ENCODE measurements around the gene RNF187. TPM values are rescaled to one million over a fixed set of nuclear protein-coding genes. Genes with fewer than 3 reads are reported as not detected.
A peak's percentile ranks its signal among the peaks of the same experiment; 100 is the strongest.
"Not testable (repeated sequence)": the region's sequence is repeated elsewhere in the genome, so short reads cannot be mapped to it uniquely, and the experiment has no call there.

RNF187 gene
- total and polyA plus RNA-seq, 2 experiments from 2014 or later, result 38.8 to 81.9 TPM

- in situ Hi-C loops (cut with MboI), result no loop called here
- DNase-seq, result no peak
- H3F3A ChIP-seq (ENCODE audit: insufficient read depth), result no peaks in the 10 kb centered on the region
- peak overlapping the region; percentile 75 for H2AFZ ChIP-seq
- no peaks in the 10 kb centered on the region for H3K9me3 ChIP-seq (ENCODE audit: low read depth)
- no peak overlapping the region for H3K9ac ChIP-seq
- no peaks in the 10 kb centered on the region for H4K20me1 ChIP-seq (ENCODE audit: insufficient read depth)
- H3K4me1 ChIP-seq (ENCODE audit: insufficient read depth), result 0 out of 2 replicates have a peak, but pooled peaks cover 3% of the 10 kb centered on the region
- no peaks in the 10 kb centered on the region for H3K36me3 ChIP-seq (ENCODE audit: low read depth)
- H3K4me3 ChIP-seq, result peak overlapping the region; percentile 53; the same call in 1 of the 2 replicates
- H3K79me2 ChIP-seq (ENCODE audit: insufficient read depth), result no peaks in the 10 kb centered on the region
- H3K27ac ChIP-seq, result no peak overlapping the region
- WGBS, 2 experiments (ENCODE audit: low coverage in 1 of 2, low lambda C conversion rate in 2 of 2, missing lambda C conversion rate in 2 of 2), result 8 to 9% methylated on average over 13 of the region's 13 CpGs
- no peaks in the 10 kb centered on the region for H3K9me2 ChIP-seq (ENCODE audit: insufficient read depth)
- peak overlapping the region; percentile 71 for H3K4me2 ChIP-seq (ENCODE audit: unreplicated experiment)
- TF ChIP-seq EZH2 (IDR thresholded peaks at IDR 0.05; ENCODE audit: insufficient read depth, poor library complexity, severe bottlenecking) (peak; percentile 58), EZH2phosphoT487 (IDR thresholded peaks at IDR 0.05; ENCODE audit: insufficient read depth, low read depth) (no peak)
- H3K27me3 ChIP-seq (replicated peaks; ENCODE audit: insufficient read depth), result peaks cover 88% of the 10 kb centered on the region
Observed at GRCh38 chr1:228465141-228465540, 22.0 kb upstream of the RNF187 start.

GRCh38 chr1:228465571-228466146, 21.5 kb upstream of the RNF187 start:
- TF ChIP-seq EZH2 (IDR thresholded peaks at IDR 0.05; ENCODE audit: insufficient read depth, poor library complexity, severe bottlenecking), result no peak
- TF ChIP-seq EZH2phosphoT487 (IDR thresholded peaks at IDR 0.05; ENCODE audit: insufficient read depth, low read depth), result no peak
- Histone ChIP-seq H3K79me2 (ENCODE audit: insufficient read depth) (no peaks in the 10 kb centered on the region), H3K27me3 (replicated peaks; ENCODE audit: insufficient read depth) (peaks cover 87% of the 10 kb centered on the region), H3K4me1 (ENCODE audit: insufficient read depth) (0 out of 2 replicates have a peak, but pooled peaks cover 3% of the 10 kb centered on the region), H3K27ac (no peak overlapping the region), H3K4me3 (no peak overlapping the region), H3K9ac (no peak overlapping the region), H3K9me3 (ENCODE audit: low read depth) (no peaks in the 10 kb centered on the region), H3K9me2 (ENCODE audit: insufficient read depth) (no peaks in the 10 kb centered on the region), H3K36me3 (ENCODE audit: low read depth) (no peaks in the 10 kb centered on the region), H3K4me2 (ENCODE audit: unreplicated experiment) (no peak overlapping the region), H2AFZ (no peak overlapping the region), H4K20me1 (ENCODE audit: insufficient read depth) (no peaks in the 10 kb centered on the region), H3F3A (ENCODE audit: insufficient read depth) (no peaks in the 10 kb centered on the region)
- DNase-seq, result no peak
- in situ Hi-C loops (cut with MboI), result no loop called here
- 48 to 59% methylated on average over 8 of the region's 8 CpGs for WGBS, 2 experiments (ENCODE audit: low coverage in 1 of 2, low lambda C conversion rate in 2 of 2, missing lambda C conversion rate in 2 of 2)

GRCh38 chr1:228468188-228468587, 19.0 kb upstream of the RNF187 start:
- H3K4me3 ChIP-seq; DNase-seq; H3K4me1 ChIP-seq (ENCODE audit: insufficient read depth); H3K9me2 ChIP-seq (ENCODE audit: insufficient read depth); H3F3A ChIP-seq (ENCODE audit: insufficient read depth); H3K9ac ChIP-seq; H3K9me3 ChIP-seq (ENCODE audit: low read depth); H4K20me1 ChIP-seq (ENCODE audit: insufficient read depth); H2AFZ ChIP-seq; H3K79me2 ChIP-seq (ENCODE audit: insufficient read depth); in situ Hi-C loops (cut with MboI); H3K4me2 ChIP-seq (ENCODE audit: unreplicated experiment); H3K36me3 ChIP-seq (ENCODE audit: low read depth); H3K27ac ChIP-seq: not testable (repeated sequence)
- H3K27me3 ChIP-seq (replicated peaks; ENCODE audit: insufficient read depth), result peaks cover 62% of the 10 kb centered on the region
- WGBS, 2 experiments (ENCODE audit: low coverage in 1 of 2, low lambda C conversion rate in 2 of 2, missing lambda C conversion rate in 2 of 2), result 43 to 48% methylated on average over 2 of the region's 2 CpGs

- in situ Hi-C loops (cut with MboI), result no loop called here
- Histone ChIP-seq H2AFZ (no peak overlapping the region), H3K27me3 (replicated peaks; ENCODE audit: insufficient read depth) (peaks cover 49% of the 10 kb centered on the region)
Observed at GRCh38 chr1:228469413-228470162, 17.6 kb upstream of the RNF187 start.

More at GRCh38 chr1:228469413-228470162, 17.6 kb upstream of the RNF187 start:
- H3K27ac ChIP-seq, result no peak overlapping the region
- WGBS, 2 experiments (ENCODE audit: low coverage in 1 of 2, low lambda C conversion rate in 2 of 2, missing lambda C conversion rate in 2 of 2), result 22 to 25% methylated on average over 30 to 33 of the region's 33 CpGs
- H3K4me1 ChIP-seq (ENCODE audit: insufficient read depth), result peaks cover 9% of the 10 kb centered on the region
- H4K20me1 ChIP-seq (ENCODE audit: insufficient read depth), result no peaks in the 10 kb centered on the region
- no peaks in the 10 kb centered on the region for H3K79me2 ChIP-seq (ENCODE audit: insufficient read depth)
- H3K9ac ChIP-seq, result no peak overlapping the region
- H3K36me3 ChIP-seq (ENCODE audit: low read depth), result no peaks in the 10 kb centered on the region
- no peak for DNase-seq
- no peak overlapping the region for H3K4me2 ChIP-seq (ENCODE audit: unreplicated experiment)
- no peak overlapping the region for H3K4me3 ChIP-seq
- peaks cover 3% of the 10 kb centered on the region; the same call in 1 of the 2 replicates for H3F3A ChIP-seq (ENCODE audit: insufficient read depth)
- no peaks in the 10 kb centered on the region for H3K9me3 ChIP-seq (ENCODE audit: low read depth)
- H3K9me2 ChIP-seq (ENCODE audit: insufficient read depth), result no peaks in the 10 kb centered on the region
- TF ChIP-seq EZH2phosphoT487 (IDR thresholded peaks at IDR 0.05; ENCODE audit: insufficient read depth, low read depth) (no peak), EZH2 (IDR thresholded peaks at IDR 0.05; ENCODE audit: insufficient read depth, poor library complexity, severe bottlenecking) (no peak)
